Right cardiac atrium (tissue), 5 donors: ENCODE results near the gene GH2. TPM values are rescaled to one million over a fixed set of nuclear protein-coding genes. Genes with fewer than 3 reads are reported as not detected.
A peak's percentile ranks its signal among the peaks of the same experiment; 100 is the strongest.
"Not testable (repeated sequence)": the region's sequence is repeated elsewhere in the genome, so short reads cannot be mapped to it uniquely, and the experiment has no call there.

Experiments used
- ATAC-seq, 2 donors: fragments of 200-7000 bp; cut with Tn5 transposase; one replicate each; pipeline versions ENCODE4 v1.8.0 to v1.9.1; 2020; ENCODE audit warnings: moderate library complexity in 2 of 2, mild to moderate bottlenecking in 1 of 2
- DNase-seq, 3 donors: peaks; one replicate each; pipeline ENCODE4 v3.0.0-alpha.2; 2020
- H3K27ac ChIP-seq: one replicate; pipeline ENCODE4 v1.5.1; 2013; ENCODE audit warnings: mild to moderate bottlenecking, low read length, control low read depth, moderate library complexity
- H3K27me3 ChIP-seq: one replicate; pipeline ENCODE4 v1.6.1; 2013; ENCODE audit not compliant: control insufficient read depth, insufficient read depth
- H3K4me1 ChIP-seq: one replicate; pipeline ENCODE4 v1.6.1; 2013; ENCODE audit warnings: low read length; ENCODE audit not compliant: control insufficient read depth, insufficient read depth
- H3K4me3 ChIP-seq: one replicate; pipeline ENCODE4 v1.5.1; 2013; ENCODE audit warnings: low read length, control low read depth
- H3K9me3 ChIP-seq: one replicate; pipeline ENCODE4 v1.6.1; 2013; ENCODE audit warnings: low read length; ENCODE audit not compliant: control insufficient read depth
- WGBS: extraction: QIAGEN DNeasy Blood & Tissue Kit; methylation state at CpG from one replicate; pipeline ENCODE4 v1.1.7; 2013; 5-methylcytosine and 5-hydroxymethylcytosine counted together
- intact Hi-C, 4 donors: fragments of 100-400 bp; cut with DNase I; formaldehyde crosslinking; loops; one replicate each; pipeline versions ENCODE4 v1.11.0 to v1.14.0; 2022 to 2023
- polyA plus RNA-seq: library from polyadenylated mRNA; stranded (reverse); fragments of 200-250 nt; gene quantifications from one replicate; pipeline ENCODE4 v1.2.3, GENCODE V29; 2013
- total RNA-seq, 4 donors: library from RNA; stranded (reverse); fragmentation: NEBNext Ultra II Directional; extraction: Animal tissue kit (Norgen Biotek cat#: 25700); gene quantifications; one replicate each; pipeline ENCODE4 v1.2.1, GENCODE V29; 2021
- donor health status: healthy with polysubstance abuse.
- donor health status: DM: no; HTN: yes; CAD: no.
- donor health status: DM: no; HTN: no; CAD: no.
- donor health status: DM: no; HTN: yes; CAD: no; lungs with severe emphysema.
- donor health status: DM: yes; HTN: yes; CAD: no.

GH2 gene
- total and polyA plus RNA-seq, 5 donors, result not detected

DNA sequence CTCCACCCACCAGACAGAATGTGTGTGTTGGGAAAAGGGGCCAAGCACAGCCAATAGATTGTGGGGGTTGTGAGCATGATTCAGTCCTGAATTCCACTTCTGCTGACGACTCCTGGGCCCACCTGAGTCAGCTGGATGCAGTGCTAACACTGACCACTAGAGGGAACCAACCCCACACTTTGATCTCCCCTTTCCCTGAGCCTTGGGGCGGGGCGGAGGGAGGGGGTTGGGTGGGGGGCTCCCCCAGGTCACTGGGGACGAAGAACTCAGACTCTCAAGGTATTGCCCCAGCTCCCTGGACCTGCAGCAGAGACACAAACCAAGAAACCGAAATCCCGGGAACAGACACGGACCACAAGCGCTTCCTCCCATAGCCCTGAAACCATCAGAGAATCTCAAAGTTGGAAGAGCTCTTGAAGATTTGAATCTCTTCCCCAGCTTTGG lies 29.9 kb upstream of the GH2 start:
- 40% methylated on average over 8 of the region's 8 CpGs for WGBS
- intact Hi-C loops, result loop anchor here in 3 of 4 donors (5.0 to 10.0 kb wide), 6 partner anchors 36 to 373 kb away; partner anchors contain the start of genes ICAM2 (in 3 of the 3), ERN1 (in 2 of the 3) and PRR29 (in 1 of the 3)
- Histone ChIP-seq H3K9me3 (no peaks in the 10 kb centered on the region), H3K4me3 (no peak overlapping the region), H3K4me1 (no peaks in the 10 kb centered on the region), H3K27me3 (no peaks in the 10 kb centered on the region), H3K27ac (no peak overlapping the region)
- ATAC-seq (peak in 1 of 2 donors; percentile 66), DNase-seq (peak in 1 of 3 donors; percentile 47)

DNA sequence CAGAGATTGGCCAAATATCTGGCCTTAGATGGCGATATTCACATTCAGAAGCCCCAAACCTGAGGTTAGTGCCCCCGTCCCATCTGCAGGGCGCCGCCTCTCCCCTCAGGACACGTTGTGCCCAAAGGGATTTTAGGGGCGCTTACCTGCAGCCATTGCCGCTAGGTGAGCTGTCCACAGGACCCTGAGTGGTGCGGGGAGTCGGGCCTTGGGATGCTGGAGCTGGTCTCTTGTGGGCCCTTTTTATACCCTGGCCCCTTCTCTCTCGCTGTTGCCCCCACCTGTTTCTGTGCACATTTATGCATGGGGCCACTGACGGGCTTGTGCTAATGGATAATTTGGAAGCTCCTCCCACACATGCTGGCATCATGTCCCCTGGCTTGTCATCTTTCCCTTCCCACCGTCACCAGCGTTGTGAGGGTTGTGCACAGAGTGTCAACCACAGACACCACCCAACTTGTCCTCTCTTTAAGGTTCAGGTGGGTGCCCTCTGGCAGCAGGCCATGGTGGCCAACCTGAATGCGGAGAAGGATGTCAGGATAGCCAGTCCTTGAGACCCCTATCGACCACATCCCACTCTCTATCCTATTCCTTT lies 29.4 kb upstream of the GH2 start, which contains the start of gene CSHL1:
TSS of gene CSHL1 (minus strand) at position 218 of the 595 bp plus-strand sequence. CDS start at position 156, 62 bp downstream.
- DNase-seq (peak in 1 of 3 donors; percentile 41), ATAC-seq (no peak)
- no peaks in the 10 kb centered on the region for H3K4me1 ChIP-seq
- 65% methylated on average over 15 of the region's 15 CpGs for WGBS
- no peaks in the 10 kb centered on the region for H3K9me3 ChIP-seq
- H3K4me3 ChIP-seq, result no peak within 1 kb of the TSS
- no peaks in the 10 kb centered on the region for H3K27me3 ChIP-seq
- H3K27ac ChIP-seq, result no peak within 1 kb of the TSS
- intact Hi-C loops, result loop anchor here in 3 of 4 donors (5.0 to 10.0 kb wide), 6 partner anchors 36 to 374 kb away; partner anchors contain the start of genes ICAM2 (in 3 of the 3), ERN1 (in 2 of the 3) and PRR29 (in 1 of the 3)

DNA sequence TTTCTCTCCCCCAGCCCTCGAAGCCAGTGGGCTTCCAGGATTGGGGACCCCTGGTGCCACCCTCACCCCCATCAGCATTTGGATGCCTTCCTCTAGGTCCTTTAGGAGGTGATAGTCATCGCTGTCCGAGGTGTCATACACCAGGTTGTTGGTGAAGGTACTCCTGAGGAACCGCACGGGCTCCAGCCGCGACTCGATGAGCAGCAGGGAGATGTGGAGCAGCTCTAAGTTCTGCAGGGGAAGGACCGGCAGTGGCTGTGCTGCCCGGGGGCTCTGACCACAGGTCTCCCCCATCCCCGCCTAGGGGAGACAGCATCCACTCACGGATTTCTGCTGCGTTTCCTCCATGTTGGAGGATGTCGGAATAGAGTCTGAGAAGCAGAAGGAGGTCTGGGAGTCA lies 28.4 kb upstream of the GH2 start:
- ATAC-seq (no peak), DNase-seq (peak in 1 of 3 donors; percentile 33)
- WGBS, result 81% methylated on average over 14 of the region's 14 CpGs
- Histone ChIP-seq H3K4me3 (no peak overlapping the region), H3K27me3 (no peaks in the 10 kb centered on the region), H3K9me3 (no peaks in the 10 kb centered on the region), H3K27ac (no peak overlapping the region), H3K4me1 (no peaks in the 10 kb centered on the region)
- intact Hi-C loops, result loop anchor here in 3 of 4 donors (5.0 to 10.0 kb wide), 6 partner anchors 37 to 375 kb away; partner anchors contain the start of genes ICAM2 (in 3 of the 3), ERN1 (in 2 of the 3) and PRR29 (in 1 of the 3)

DNA sequence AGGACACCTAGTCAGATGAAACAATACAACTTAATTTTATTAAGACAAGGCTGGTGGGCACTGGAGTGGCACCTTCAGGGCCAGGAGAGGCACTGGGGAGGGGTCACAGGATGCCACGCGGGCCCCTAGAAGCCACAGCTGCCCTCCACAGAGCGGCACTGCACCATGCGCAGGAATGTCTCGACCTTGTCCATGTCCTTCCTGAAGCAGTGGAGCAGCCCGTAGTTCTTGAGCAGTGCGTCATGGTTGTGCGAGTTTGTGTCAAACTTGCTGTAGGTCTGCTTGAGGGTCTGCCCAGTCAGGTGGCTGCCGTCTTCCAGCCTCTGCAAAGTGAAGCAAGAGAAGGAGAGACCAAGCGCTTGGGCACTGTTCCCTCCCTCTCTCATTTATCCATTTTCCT lies 27.8 kb upstream of the GH2 start:
- DNase-seq, intact Hi-C loops: not testable (repeated sequence)

DNA sequence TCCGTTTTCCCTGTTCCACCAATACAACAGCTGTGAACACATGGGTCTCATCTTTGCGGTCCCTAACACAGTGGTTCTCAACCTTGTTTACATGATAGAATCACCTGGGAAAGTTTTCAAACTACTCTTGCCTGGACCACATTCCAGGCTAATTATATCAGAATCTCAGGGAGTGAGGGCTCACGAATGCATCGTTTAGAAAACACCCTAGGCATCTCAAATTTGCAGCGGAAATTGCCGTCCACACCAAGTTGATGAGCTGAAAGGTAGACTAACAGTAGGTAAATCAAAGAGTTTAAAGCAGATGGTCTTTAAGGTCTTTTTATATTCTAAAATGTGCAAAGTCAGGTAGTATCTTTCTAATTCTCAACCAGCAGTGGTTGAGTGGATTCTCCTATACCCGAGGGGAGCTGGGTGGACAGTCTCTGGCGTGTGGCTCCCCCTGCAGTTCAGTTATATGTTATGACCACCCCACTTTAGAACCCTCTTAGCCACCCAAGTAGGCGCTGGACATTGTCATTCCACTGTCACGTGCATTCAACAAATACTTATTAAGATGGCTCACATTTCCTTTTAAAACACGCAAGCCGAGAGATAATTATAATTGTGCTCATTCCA lies 25.5 kb upstream of the GH2 start:
- ATAC-seq, result peak in 1 of 2 donors; percentile 40
- intact Hi-C loops, H3K4me3 ChIP-seq, H3K9me3 ChIP-seq, H3K27ac ChIP-seq, H3K4me1 ChIP-seq, DNase-seq, H3K27me3 ChIP-seq: not testable (repeated sequence)
- WGBS, result 59% methylated on average over 11 of the region's 12 CpGs

More for the DNA sequence above, 27.8 kb upstream of the GH2 start:
- H3K27ac ChIP-seq, ATAC-seq, H3K4me3 ChIP-seq, H3K4me1 ChIP-seq, H3K27me3 ChIP-seq, H3K9me3 ChIP-seq: not testable (repeated sequence)
- WGBS, result 89% methylated on average over 10 of the region's 10 CpGs

DNA sequence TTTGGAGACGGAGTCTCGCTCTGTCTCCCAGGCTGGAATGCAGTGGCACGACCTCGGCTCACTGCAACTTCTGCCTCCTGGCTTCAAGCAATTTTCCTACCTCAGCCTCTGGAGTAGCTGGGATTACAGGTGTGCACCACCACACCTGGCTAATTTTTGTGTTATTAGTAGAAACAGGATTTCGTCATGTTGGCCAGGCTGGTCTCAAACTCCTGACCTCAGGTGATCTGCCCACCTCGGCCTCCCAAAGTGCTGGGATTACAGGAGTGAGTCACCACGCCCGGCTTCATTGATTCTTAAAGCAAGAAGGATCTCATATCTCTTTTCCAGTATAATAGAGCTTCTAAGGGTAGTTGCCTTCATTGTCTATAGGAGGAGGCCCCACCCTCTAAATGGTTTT lies 23.1 kb upstream of the GH2 start:
- H3K27ac ChIP-seq, H3K4me3 ChIP-seq, H3K4me1 ChIP-seq, H3K27me3 ChIP-seq, DNase-seq, H3K9me3 ChIP-seq, intact Hi-C loops, ATAC-seq: not testable (repeated sequence)
- 95% methylated on average over 8 of the region's 8 CpGs for WGBS

DNA sequence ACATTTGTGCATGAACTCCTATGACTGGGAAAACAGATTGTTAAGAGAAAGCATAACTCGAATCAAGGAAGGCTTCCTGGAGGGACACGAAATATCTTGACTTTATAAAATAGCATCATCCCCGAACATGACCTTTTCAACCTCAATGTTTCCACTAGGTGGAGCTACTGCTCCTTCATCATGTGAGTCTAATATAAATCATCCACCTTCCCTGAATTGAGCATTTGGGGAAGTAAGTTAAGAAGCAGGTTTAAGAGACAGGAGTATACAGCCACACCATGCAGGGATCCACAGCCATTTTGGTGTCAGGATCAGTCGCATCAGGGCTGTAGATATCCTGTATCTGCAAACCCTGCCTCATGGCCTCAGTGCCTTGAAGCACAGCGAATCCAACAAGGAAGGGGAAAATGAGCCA lies 22.1 kb upstream of the GH2 start:
- H3K4me3 ChIP-seq, H3K4me1 ChIP-seq, intact Hi-C loops, DNase-seq, H3K27ac ChIP-seq, H3K27me3 ChIP-seq, H3K9me3 ChIP-seq: not testable (repeated sequence)
- 33% methylated on average over 5 of the region's 5 CpGs for WGBS
- ATAC-seq, result peak; percentile 34 to 55

DNA sequence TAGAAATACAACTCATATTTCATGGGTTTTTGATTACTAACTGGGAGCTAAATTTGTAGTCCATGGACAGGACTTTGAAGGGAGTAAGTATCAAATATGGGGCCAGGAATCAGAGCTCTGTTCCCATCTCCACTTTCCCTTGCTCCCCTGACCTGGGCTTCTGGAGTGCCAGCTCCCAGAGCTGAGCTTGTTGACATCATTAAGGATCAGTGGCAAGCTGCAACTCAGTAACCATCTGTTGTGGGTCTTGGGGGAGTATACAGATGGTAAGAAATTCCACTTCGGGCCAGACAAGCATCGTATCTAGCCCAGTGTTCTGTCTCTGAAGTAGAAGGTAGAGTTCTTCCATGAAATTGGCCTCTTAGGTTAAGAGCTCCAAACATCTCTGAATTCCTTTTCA lies 20.2 kb upstream of the GH2 start:
- H3K27ac ChIP-seq, DNase-seq, H3K27me3 ChIP-seq, ATAC-seq, H3K9me3 ChIP-seq, intact Hi-C loops, H3K4me3 ChIP-seq, H3K4me1 ChIP-seq: not testable (repeated sequence)
- WGBS, result 87% methylated on average over 2 of the region's 2 CpGs

DNA sequence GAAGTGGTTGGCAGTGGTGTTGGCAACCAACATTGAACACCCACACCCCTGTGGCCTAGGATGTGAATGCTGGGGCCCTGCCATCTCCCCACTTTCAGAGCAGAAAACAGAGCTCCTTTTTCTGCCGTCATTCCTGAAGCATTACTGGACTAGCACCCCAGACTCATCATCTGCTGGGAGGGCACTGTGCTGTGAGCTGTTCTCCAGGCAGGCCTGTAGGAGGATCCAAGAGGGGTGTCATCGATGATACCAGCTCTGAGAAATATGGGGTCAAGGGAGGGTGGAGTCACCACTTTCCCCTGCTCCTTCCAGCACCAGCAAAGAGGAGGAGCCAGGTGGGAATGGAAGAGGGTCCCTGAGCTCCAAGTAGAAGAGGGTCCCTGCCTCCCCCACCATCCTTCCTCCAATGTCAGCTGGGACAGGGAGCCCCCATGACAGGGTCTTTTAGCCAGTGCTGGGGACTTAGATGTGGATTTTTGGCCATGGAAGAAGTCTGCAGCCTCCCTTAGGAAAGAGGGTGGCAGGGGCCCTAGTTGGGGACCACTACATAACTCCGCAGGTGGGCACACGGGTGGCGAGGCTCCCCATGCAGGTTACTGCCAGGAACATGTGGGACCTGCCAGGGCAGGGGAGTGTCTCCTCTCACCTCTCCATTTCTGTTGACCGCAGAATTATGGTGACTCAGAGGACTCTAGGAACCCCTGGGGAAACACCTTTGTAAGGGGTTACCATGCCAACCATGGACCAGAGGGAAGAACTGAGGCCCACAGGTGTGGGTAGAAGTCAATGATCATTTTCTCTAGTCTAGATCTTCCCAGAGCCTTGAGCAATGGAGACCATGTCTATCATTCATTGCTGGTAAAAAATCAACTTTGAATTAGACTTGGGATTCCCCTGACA lies 17.4 kb upstream of the GH2 start:
- H3K4me1 ChIP-seq, H3K4me3 ChIP-seq, intact Hi-C loops, DNase-seq, ATAC-seq, H3K27me3 ChIP-seq, H3K9me3 ChIP-seq, H3K27ac ChIP-seq: not testable (repeated sequence)
- 88% methylated on average over 6 of the region's 6 CpGs for WGBS

DNA sequence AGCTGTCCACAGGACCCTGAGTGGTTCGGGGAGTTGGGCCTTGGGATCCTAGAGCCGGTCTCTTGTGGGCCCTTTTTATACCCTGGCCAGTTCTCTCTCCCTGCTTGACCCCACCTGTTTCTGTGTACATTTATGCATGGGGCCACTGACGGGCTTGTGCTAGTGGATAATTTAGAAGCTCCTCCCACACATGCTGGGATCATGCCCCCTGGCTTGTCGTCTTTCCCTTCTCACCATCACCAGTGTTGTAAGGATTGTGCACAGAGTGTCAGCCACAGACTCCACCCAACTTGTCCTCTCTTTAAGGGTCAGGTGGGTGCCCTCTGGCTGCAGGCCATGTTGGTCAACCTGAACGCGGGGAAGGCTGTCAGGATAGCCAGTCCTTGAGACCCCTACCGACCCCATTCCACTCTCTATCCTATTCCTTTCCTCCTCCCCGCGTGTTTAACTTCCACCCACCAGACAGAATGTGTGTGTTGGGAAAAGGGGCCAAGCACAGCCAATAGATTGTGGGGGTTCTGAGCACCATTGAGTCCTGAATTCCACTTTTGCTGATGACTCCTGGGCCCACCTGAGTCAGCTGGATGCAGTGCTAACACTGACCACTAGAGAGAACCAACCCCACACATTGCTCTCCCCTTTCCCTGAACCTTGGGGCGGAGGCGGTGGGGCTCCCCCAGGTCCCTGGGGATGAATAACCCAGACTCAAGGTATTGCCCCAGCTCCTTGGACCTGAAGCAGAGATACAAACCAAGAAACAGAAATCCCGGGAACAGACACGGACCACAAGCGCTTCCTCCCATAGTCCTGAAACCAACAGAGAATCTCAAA lies 15.0 kb upstream of the GH2 start, which contains the start of gene CSH1:
TSS of gene CSH1 (minus strand) at position 51 of the 831 bp plus-strand sequence. CDS start 63 bp downstream, outside the sequence.
- ATAC-seq, intact Hi-C loops, H3K4me3 ChIP-seq, H3K27ac ChIP-seq, H3K27me3 ChIP-seq, DNase-seq, H3K9me3 ChIP-seq, H3K4me1 ChIP-seq: not testable (repeated sequence)
- WGBS, result 81% methylated on average over 9 of the region's 14 CpGs
